Central memory CD8-positive, alpha-beta T cell (primary cell): ENCODE results near the gene CNTF.

Experiments used
- ATAC-seq: fragments of 150-1000 bp; cut with Tn5 transposase; replicated peaks from 2 replicates; pipeline ENCODE4 v1.10.0; 2022; ENCODE audit warnings: mild to moderate bottlenecking, moderate FRiP score, moderate number of reproducible peaks; ENCODE audit not compliant: poor library complexity, severe bottlenecking; ENCODE audit errors: extremely low read depth
- DNase-seq, 2 donors: peaks; one replicate each; pipeline ENCODE4 v3.0.0; 2021; ENCODE audit warnings: low spot score in 2 of 2
- H3K27ac Mint-ChIP-seq: one replicate; pipeline ENCODE4 v1.8.0; 2022; ENCODE audit warnings: low read depth, mild to moderate bottlenecking, moderate library complexity, mixed read lengths
- H3K27me3 Mint-ChIP-seq: one replicate; pipeline ENCODE4 v1.8.0; 2022; ENCODE audit warnings: mixed read lengths
- H3K36me3 Mint-ChIP-seq: one replicate; pipeline ENCODE4 v1.8.0; 2022; ENCODE audit warnings: mild to moderate bottlenecking, moderate library complexity, mixed read lengths; ENCODE audit not compliant: insufficient read depth
- H3K4me1 Mint-ChIP-seq: one replicate; pipeline ENCODE4 v1.8.0; 2022; ENCODE audit warnings: mixed read lengths
- H3K4me3 Mint-ChIP-seq: one replicate; pipeline ENCODE4 v1.8.0; 2022; ENCODE audit warnings: mild to moderate bottlenecking, moderate library complexity, mixed read lengths
- H3K9me3 Mint-ChIP-seq: one replicate; pipeline ENCODE4 v1.8.0; 2022; ENCODE audit warnings: mixed read lengths

Gene CNTF

DNA sequence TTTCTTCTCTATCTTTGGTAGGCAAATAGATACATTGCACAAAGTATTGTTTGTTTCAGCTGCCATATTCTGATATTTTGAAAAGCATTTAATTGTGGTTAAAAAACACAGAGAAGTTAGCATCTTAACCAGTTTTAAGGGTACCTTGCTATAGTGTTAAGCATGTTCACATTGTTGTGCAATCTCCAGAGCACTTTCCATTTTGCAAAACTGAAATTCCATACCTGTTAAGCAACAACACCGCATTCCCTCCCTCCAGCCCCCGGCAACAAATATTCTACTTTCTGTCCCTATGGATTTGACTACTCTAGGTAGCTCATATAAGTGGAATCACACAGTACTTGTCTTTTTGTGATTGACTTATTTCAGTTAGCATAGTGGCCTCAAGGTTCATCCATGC is 33.9 kb downstream of the CNTF start:
- Mint-ChIP-seq H3K27ac (no peak overlapping the region), H3K4me1 (peaks cover 5% of the 10 kb centered on the region), H3K36me3 (no peaks in the 10 kb centered on the region), H3K9me3 (no peaks in the 10 kb centered on the region), H3K27me3 (peaks cover 11% of the 10 kb centered on the region), H3K4me3 (no peak overlapping the region)
- ATAC-seq, result no peak
- no peak for DNase-seq

DNA sequence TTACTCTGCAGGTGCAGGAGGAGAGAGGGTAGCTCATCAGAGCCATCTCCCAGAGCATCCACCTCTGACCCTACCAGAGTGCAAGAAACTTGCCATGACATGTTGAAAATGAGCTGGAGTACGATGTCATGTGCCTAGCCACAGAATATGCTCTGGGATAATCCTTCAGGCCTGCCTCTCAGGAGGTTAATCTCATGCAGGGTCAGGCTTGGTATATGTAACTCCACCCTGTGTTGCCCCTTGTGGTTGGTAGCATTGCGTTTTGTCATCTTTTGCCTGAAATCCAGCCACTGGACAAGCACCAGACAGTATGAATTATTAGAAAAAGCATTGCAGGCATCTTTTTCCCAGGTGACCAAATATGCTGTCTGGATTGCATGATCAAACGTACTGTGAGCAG is 36.2 kb downstream of the CNTF start:
- DNase-seq, result no peak
- peaks cover 32% of the 10 kb centered on the region for H3K27me3 Mint-ChIP-seq
- H3K36me3 Mint-ChIP-seq, result no peaks in the 10 kb centered on the region
- H3K9me3 Mint-ChIP-seq, result no peaks in the 10 kb centered on the region
- H3K27ac Mint-ChIP-seq, result no peak overlapping the region
- ATAC-seq, result no peak
- H3K4me1 Mint-ChIP-seq, result peaks cover 5% of the 10 kb centered on the region
- no peak overlapping the region for H3K4me3 Mint-ChIP-seq

DNA sequence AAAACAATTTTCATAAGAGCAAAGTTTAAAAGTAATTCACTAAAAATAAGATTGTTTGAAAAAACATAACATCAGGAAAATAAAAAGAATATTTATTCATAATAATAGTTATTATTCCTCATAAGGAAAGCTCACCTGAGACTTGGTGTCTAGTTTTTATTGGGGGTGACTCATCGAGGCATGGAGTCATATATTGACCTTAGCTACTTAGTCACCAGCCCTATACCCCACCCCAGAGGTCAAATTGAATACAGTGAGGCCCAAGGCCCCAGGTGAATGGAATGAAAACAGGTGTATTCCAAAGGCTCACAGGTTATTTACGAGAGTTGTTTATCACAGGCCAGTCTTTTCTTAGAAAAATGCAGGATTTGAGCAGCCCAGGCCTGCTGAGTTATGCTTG is 36.9 kb downstream of the CNTF start:
- ATAC-seq (no peak), DNase-seq (no peak)
- H3K27me3 Mint-ChIP-seq, result peaks cover 39% of the 10 kb centered on the region
- no peaks in the 10 kb centered on the region for H3K36me3 Mint-ChIP-seq
- no peaks in the 10 kb centered on the region for H3K9me3 Mint-ChIP-seq
- no peak overlapping the region for H3K4me3 Mint-ChIP-seq
- H3K4me1 Mint-ChIP-seq, result no peaks in the 10 kb centered on the region
- no peak overlapping the region for H3K27ac Mint-ChIP-seq

DNA sequence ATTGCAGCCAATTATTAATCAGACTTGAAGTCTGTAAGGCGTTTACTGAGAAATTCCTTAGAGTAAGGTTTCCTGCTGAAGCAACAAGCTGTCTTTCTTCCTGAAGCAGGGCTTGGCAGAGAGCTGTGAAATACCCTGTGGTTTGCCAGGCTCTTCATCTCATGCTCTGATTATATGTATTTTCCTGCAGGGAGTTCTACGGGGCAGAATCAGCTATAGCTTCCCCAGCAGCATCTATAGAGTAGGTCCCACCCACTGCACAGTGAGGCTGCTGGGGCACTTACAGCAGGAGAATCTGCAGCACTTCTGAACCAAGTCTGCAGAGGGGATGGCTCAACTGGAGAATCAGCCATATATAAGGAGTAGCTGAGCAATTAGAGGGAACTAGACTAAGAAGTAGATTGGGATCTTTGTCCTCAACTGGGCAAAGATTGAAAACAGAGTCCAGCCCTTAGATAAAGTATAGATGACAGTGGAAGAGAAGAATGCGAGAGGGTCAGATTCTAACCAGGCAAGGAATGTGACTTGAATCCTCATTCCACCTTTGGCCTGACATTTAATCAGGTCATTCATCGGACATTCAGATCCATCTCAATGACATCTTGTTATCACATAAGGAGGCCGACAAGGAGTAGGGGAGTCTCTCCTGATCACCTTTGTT is 37.6 kb downstream of the CNTF start:
- Mint-ChIP-seq H3K4me1 (no peaks in the 10 kb centered on the region), H3K4me3 (no peak overlapping the region), H3K36me3 (no peaks in the 10 kb centered on the region), H3K9me3 (no peaks in the 10 kb centered on the region), H3K27me3 (peaks cover 41% of the 10 kb centered on the region), H3K27ac (no peak overlapping the region)
- ATAC-seq, result no peak
- DNase-seq, result no peak

DNA sequence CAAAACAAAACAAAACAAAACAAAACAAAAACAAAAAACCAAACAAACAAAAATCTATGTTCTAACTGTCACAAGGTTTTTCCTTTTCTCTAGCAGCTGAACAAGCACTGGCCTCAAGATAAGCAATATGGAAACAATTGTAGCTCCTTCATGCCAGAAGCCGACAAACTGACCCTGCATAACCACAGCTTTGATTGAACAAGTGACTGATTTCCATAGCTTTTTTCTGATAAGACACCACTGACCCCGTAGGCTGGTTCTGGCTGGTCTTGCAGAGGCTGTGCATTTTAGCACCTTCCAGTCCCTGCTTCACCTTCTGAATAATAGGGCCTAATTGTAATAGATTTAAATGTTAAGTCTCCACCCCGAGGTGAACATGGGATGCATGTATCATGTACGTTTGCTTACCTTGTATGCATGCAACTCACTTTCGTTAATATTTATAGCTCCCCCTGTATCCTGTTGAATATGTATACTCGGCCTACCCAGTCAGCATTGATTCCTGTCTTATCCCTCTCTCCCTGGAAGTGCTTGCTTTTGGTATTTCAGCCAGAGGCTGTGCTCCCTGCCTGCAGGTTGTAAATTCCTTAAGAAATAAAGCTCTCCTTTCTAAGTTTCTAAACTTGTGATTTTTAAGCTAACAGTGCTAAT is 49.6 kb downstream of the CNTF start:
- H3K36me3 Mint-ChIP-seq, result peaks cover 2% of the 10 kb centered on the region
- H3K4me1 Mint-ChIP-seq, result no peaks in the 10 kb centered on the region
- H3K27me3 Mint-ChIP-seq, result no peaks in the 10 kb centered on the region
- no peak overlapping the region for H3K27ac Mint-ChIP-seq
- no peaks in the 10 kb centered on the region for H3K9me3 Mint-ChIP-seq
- no peak for DNase-seq
- no peak overlapping the region for H3K4me3 Mint-ChIP-seq
- ATAC-seq, result no peak

DNA sequence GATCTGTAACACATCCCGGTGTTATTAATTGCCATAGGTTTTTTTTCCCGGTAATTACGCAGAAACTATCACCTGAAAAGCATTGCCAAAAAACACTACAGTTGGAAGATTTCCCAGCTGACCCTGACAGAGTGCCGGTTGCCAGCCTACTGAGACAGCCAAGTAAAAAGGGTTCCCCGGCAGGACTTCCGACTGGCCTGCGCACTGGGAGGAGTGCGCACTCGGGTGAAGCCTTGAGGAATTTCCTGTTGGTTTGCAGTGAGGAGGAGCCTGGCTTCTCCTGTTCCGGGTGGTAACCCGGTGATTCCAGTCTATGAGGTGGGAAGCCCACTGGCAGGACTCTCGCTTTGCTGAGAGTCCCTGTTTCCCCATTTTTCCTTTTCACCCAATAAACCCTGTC is 52.1 kb downstream of the CNTF start:
- no peak for ATAC-seq
- Mint-ChIP-seq H3K27me3 (peaks cover 13% of the 10 kb centered on the region), H3K9me3 (no peaks in the 10 kb centered on the region), H3K36me3 (peaks cover 2% of the 10 kb centered on the region), H3K4me1 (no peaks in the 10 kb centered on the region), H3K4me3 (no peak overlapping the region), H3K27ac (no peak overlapping the region)
- DNase-seq, result no peak
